ENCODE measurements around the gene ARFGAP2. TPM values are rescaled to one million over a fixed set of nuclear protein-coding genes. Genes with fewer than 3 reads are reported as not detected.

ARFGAP2 gene
- total RNA-seq: 10 to 100 TPM; 40.1 to 67.5 (median 61.4) TPM
- polyA plus RNA-seq: 10 to 100 TPM; 73.1 to 78.9 TPM

GRCh38 chr11:47176328-47177228, at the start of gene ARFGAP2:
ARFGAP2 (minus strand) TSS chr11:47176879; CDS start chr11:47176853, 26 bp downstream.
- peak; percentile 92 to 97 (median 95) for ATAC-seq
- Histone ChIP-seq H3K36me3 (peaks cover 0 to 9% (median 3%) of the 10 kb centered on the region in 3 donors), H3K27me3 (no peaks in the 10 kb centered on the region), H3K9me3 (no peaks in the 10 kb centered on the region), H3K4me1 (peaks cover 11 to 15% (median 14%) of the 10 kb centered on the region in 3 donors), H3K4me3 (peak within 1 kb of the TSS; percentile 72 to 93 (median 86)), H3K27ac (peak within 1 kb of the TSS; percentile 89 to 100 (median 96))
- TF ChIP-seq CTCF (IDR thresholded peaks at IDR 0.05): no peak
- FAIRE-seq: no peak
- DNase-seq: peak; percentile 96 to 98 (median 97)
- intact Hi-C loops (cut with DNase I): loop anchor here in 1 of 3 donors (10.0 kb wide), 1 partner anchor 178 kb away; the partner anchor contains the start of gene MYBPC3
- WGBS, 2 donors: 0% methylated on average over 75 to 89 of the region's 89 CpGs

DNA sequence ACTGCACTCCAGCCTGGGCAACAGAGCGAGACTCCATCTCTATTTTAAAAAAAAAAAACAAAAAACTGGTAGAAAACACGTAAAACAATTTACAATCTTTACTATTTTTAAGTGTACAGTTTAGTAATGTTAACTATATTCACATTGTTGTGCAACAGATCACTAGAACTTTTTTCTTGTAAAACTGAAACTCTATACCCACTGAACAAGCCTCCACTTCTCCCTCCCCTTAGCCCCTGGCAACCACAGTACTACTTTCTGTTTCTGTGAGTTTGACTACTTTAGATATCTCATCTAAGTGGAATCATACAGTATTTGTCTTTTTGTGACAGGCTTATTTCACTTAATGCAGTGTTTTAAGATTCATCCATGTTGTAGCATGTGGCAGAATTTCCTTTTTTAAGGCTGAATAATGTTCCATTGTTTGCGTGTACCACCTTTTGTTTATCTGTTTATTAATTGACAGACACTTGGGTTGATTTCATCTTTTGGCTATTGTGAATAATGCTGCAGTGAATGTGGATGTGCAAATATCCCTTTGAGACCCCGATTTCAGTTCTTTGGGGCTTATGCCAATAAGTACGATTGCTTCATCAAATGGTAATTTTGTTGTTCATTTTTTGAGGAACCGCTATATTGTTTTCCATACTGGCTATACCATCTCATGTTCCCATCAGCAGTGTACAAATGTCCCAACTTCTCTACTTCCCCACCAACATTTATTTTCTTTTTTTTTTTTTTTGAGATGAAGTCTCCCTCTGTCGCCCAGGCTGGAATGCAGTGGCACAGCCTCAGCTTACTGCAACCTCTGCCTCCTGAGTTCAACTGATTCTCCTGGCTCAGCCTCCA, 49.1 kb upstream of the ARFGAP2 start:
- no peak for DNase-seq
- Histone ChIP-seq H3K27ac (no peak overlapping the region), H3K4me3 (no peak overlapping the region), H3K9me3 (no peaks in the 10 kb centered on the region), H3K36me3 (peaks cover 0 to 36% (median 0%) of the 10 kb centered on the region in 3 donors), H3K27me3 (no peaks in the 10 kb centered on the region), H3K4me1 (no peaks in the 10 kb centered on the region)
- 97 to 98% methylated on average over 7 of the region's 7 CpGs for WGBS, 2 donors
- ATAC-seq: peak in 1 of 4 donors; percentile 52
- intact Hi-C loops (cut with DNase I): no loop called here
- TF ChIP-seq CTCF (IDR thresholded peaks at IDR 0.05): no peak
- no peak for FAIRE-seq

- FAIRE-seq: no peak
- DNase-seq: no peak
- no peaks in the 10 kb centered on the region for H3K4me1 ChIP-seq
- peaks cover 0 to 44% (median 0%) of the 10 kb centered on the region in 3 donors for H3K36me3 ChIP-seq
- no peaks in the 10 kb centered on the region for H3K9me3 ChIP-seq
- TF ChIP-seq CTCF (IDR thresholded peaks at IDR 0.05): no peak
- no peak overlapping the region for H3K27ac ChIP-seq
- intact Hi-C loops (cut with DNase I): no loop called here
- H3K4me3 ChIP-seq: no peak overlapping the region
- H3K27me3 ChIP-seq: no peaks in the 10 kb centered on the region
- no peak for ATAC-seq
- 43 to 48% methylated on average over 2 of the region's 2 CpGs for WGBS, 2 donors
Observed at GRCh38 chr11:47222696-47223095, 46.0 kb upstream of the ARFGAP2 start.

GRCh38 chr11:47220401-47220821, 43.7 kb upstream of the ARFGAP2 start:
- intact Hi-C loops (cut with DNase I): no loop called here
- no peak for ATAC-seq
- TF ChIP-seq CTCF (IDR thresholded peaks at IDR 0.05): no peak
- Histone ChIP-seq H3K4me3 (no peak overlapping the region), H3K9me3 (no peaks in the 10 kb centered on the region), H3K36me3 (peaks cover 0 to 33% (median 0%) of the 10 kb centered on the region in 3 donors), H3K4me1 (peaks cover 0 to 12% (median 4%) of the 10 kb centered on the region in 3 donors), H3K27ac (no peak overlapping the region), H3K27me3 (no peaks in the 10 kb centered on the region)
- FAIRE-seq: no peak
- no peak for DNase-seq
- 65 to 66% methylated on average over 1 of the region's 1 CpG for WGBS, 2 donors

Measured in pancreas (tissue), 10 donors.